HEK293T (cell line): ENCODE measurements around the gene HOXC9.

ENCODE experiments used
- ARNT ChIP-seq: fragments of 450-650 bp; IDR thresholded peaks from 2 replicates; pipeline ENCODE4 v1.6.1; 2017; ENCODE audit warnings: mild to moderate bottlenecking
- FOXA1 ChIP-seq: fragments of 450-650 bp; IDR thresholded peaks from 2 replicates; pipeline ENCODE4 v1.6.1; 2016; ENCODE audit warnings: mild to moderate bottlenecking
- FOXK2 ChIP-seq: fragments of 450-650 bp; IDR thresholded peaks from 2 replicates; pipeline ENCODE4 v1.6.1; 2016; ENCODE audit warnings: mild to moderate bottlenecking
- FOXM1 ChIP-seq: fragments of 450-650 bp; IDR thresholded peaks from 2 replicates; pipeline ENCODE4 v1.6.1; 2017; ENCODE audit warnings: mild to moderate bottlenecking, borderline replicate concordance
- SP1 ChIP-seq: fragments of 450-650 bp; IDR thresholded peaks from 2 replicates; pipeline ENCODE4 v1.6.1; 2017
- ZNF384 ChIP-seq: fragments of 450-650 bp; IDR thresholded peaks from 2 replicates; pipeline ENCODE4 v1.6.1; 2016

- TF ChIP-seq ZNF384, result no peak
- no peak for TF ChIP-seq FOXK2
- TF ChIP-seq FOXM1, result no peak
- TF ChIP-seq FOXA1, result no peak
- no peak for TF ChIP-seq SP1
- no peak for TF ChIP-seq ARNT
Measured at GRCh38 chr12:53951577-53952334, 48.2 kb upstream of the HOXC9 start.
